Measurements from ENCODE around the gene FAM163B. TPM values are rescaled to one million over a fixed set of nuclear protein-coding genes. Genes with fewer than 3 reads are reported as not detected.

Gene FAM163B
- polyA plus RNA-seq, 1 of the 3 experiments (the other 2 are of a cell fraction), result 0.05 TPM

DNA sequence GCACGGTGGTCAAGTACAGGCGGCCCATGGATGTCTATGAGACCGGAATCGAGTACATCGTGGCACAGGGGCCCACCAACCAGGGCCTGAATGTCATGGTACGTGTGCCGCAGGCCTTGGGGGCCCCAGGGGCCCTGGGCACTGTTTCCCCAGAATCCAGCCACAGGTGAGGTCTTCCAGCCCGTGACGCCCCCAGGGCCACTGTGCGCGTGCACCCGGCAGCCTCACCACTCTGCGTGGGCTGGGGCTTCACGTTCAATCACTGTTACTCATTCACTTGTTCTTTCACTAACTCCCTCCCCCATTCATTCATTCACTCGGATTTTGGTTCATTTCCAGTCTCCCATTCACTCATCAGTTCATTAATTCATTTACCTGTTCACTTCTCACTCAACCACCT, 62.1 kb downstream of the FAM163B start:
- H3K27me3 ChIP-seq (ENCODE audit: insufficient read depth), result no peaks in the 10 kb centered on the region

More for the DNA sequence above, 62.1 kb downstream of the FAM163B start:
- H3K79me2 ChIP-seq (ENCODE audit: insufficient read depth), result no peaks in the 10 kb centered on the region
- no peak overlapping the region for H3K4me3 ChIP-seq (ENCODE audit: low read depth in 2 of 2, low read length in 1 of 2)
- TF ChIP-seq SMC3 (IDR thresholded peaks at IDR 0.05; ENCODE audit: low read depth, low read length) (no peak), NFIC (IDR thresholded peaks at IDR 0.05; ENCODE audit: borderline replicate concordance) (no peak), RFX5 (IDR thresholded peaks at IDR 0.05; ENCODE audit: low read length) (no peak), GATA2 (CRISPR knock-in tag; IDR thresholded peaks at IDR 0.05) (no peak), CHD2 (IDR thresholded peaks at IDR 0.05; ENCODE audit: low read length, partially characterized antibody) (no peak), TEAD4 (IDR thresholded peaks at IDR 0.05; ENCODE audit: borderline replicate concordance, insufficient read depth) (no peak), EP300 (IDR thresholded peaks at IDR 0.05; ENCODE audit: borderline replicate concordance in 1 of 2, low read depth in 1 of 2, low read length in 1 of 2) (no peak), ZBTB33 (IDR thresholded peaks at IDR 0.05; ENCODE audit: borderline replicate concordance, low read depth) (no peak), ELF1 (IDR thresholded peaks at IDR 0.05) (no peak), MXI1 (IDR thresholded peaks at IDR 0.05; ENCODE audit: low read depth, low read length) (no peak), NRF1 (IDR thresholded peaks at IDR 0.05; ENCODE audit: low read depth, low read length) (no peak), SIN3A (IDR thresholded peaks at IDR 0.05; ENCODE audit: borderline replicate concordance, low read depth, low read length) (no peak), FOSL2 (IDR thresholded peaks at IDR 0.05; ENCODE audit: borderline replicate concordance, low read depth) (no peak), MEF2A (IDR thresholded peaks at IDR 0.05; ENCODE audit: borderline replicate concordance, low read depth) (no peak), TCF12 (IDR thresholded peaks at IDR 0.05) (no peak)
- TF ChIP-seq, protein P1, sequence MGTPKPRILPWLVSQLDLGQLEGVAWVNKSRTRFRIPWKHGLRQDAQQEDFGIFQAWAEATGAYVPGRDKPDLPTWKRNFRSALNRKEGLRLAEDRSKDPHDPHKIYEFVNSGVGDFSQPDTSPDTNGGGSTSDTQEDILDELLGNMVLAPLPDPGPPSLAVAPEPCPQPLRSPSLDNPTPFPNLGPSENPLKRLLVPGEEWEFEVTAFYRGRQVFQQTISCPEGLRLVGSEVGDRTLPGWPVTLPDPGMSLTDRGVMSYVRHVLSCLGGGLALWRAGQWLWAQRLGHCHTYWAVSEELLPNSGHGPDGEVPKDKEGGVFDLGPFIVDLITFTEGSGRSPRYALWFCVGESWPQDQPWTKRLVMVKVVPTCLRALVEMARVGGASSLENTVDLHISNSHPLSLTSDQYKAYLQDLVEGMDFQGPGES (IDR thresholded peaks at IDR 0.05; ENCODE audit: low read depth, low read length), result no peak
- TF ChIP-seq, protein P2, sequence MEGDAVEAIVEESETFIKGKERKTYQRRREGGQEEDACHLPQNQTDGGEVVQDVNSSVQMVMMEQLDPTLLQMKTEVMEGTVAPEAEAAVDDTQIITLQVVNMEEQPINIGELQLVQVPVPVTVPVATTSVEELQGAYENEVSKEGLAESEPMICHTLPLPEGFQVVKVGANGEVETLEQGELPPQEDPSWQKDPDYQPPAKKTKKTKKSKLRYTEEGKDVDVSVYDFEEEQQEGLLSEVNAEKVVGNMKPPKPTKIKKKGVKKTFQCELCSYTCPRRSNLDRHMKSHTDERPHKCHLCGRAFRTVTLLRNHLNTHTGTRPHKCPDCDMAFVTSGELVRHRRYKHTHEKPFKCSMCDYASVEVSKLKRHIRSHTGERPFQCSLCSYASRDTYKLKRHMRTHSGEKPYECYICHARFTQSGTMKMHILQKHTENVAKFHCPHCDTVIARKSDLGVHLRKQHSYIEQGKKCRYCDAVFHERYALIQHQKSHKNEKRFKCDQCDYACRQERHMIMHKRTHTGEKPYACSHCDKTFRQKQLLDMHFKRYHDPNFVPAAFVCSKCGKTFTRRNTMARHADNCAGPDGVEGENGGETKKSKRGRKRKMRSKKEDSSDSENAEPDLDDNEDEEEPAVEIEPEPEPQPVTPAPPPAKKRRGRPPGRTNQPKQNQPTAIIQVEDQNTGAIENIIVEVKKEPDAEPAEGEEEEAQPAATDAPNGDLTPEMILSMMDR (IDR thresholded peaks at IDR 0.05), result no peak
- H4K20me1 ChIP-seq (ENCODE audit: insufficient read depth), result no peaks in the 10 kb centered on the region
- H3K9me2 ChIP-seq, result no peaks in the 10 kb centered on the region
- POLR2A ChIA-PET, result no interaction called here
- peaks cover 0 to 28% of the 10 kb centered on the region in 2 experiments; a peak in 1 of 4 replicates for H3K4me1 ChIP-seq (ENCODE audit: control insufficient read depth in 1 of 2, insufficient read depth in 2 of 2, low read depth in 1 of 2, low read length in 1 of 2)
- peaks cover 0 to 2% of the 10 kb centered on the region in 2 experiments for H3K36me3 ChIP-seq (replicated peaks in 1 of 2; ENCODE audit: control insufficient read depth in 1 of 2, insufficient read depth in 2 of 2, low read length in 1 of 2)
- WGBS (ENCODE audit: low lambda C conversion rate), result 70% methylated on average over 12 of the region's 15 CpGs
- H3K27ac ChIP-seq (ENCODE audit: low read depth in 2 of 2, low read length in 1 of 2), result no peak overlapping the region; a peak in 1 of 4 replicates
- H3F3A ChIP-seq (replicated peaks; ENCODE audit: insufficient read depth), result no peaks in the 10 kb centered on the region
- no peak overlapping the region for H3K9ac ChIP-seq
- DNase-seq, result no peak
- no peak overlapping the region for H2AFZ ChIP-seq (ENCODE audit: low read depth)
- no peaks in the 10 kb centered on the region for H3K9me3 ChIP-seq
- no peak overlapping the region for H3K4me2 ChIP-seq
- CTCF ChIA-PET, result interaction anchor here (1.3 kb wide), 1 partner anchor 11 kb away, joined by 3 read pairs; no protein-coding TSS in a partner anchor

All from SK-N-SH (cell line).